HEK293T (cell line): ENCODE results near the gene SMARCAL1.

Experiments used
- CTCF ChIA-PET: fragments of 350-600 bp; formaldehyde crosslinking; extraction: SDS; loops from one replicate; lab custom pipeline; 2021; ENCODE audit warnings: antibody characterized with exemption, inconsistent platforms; lab: Yijun Ruan, JAX
- POLR2A ChIA-PET: fragments of 350-600 bp; formaldehyde crosslinking; extraction: SDS; loops from one replicate; lab custom pipeline; 2020; ENCODE audit warnings: antibody characterized with exemption, inconsistent platforms; lab: Yijun Ruan, JAX
- DNase-seq: peaks from one replicate; pipeline ENCODE4 v3.0.0; 2012; ENCODE audit warnings: mixed read lengths; ENCODE audit errors: extremely low spot score
- ARNT ChIP-seq: fragments of 450-650 bp; IDR thresholded peaks from 2 replicates; pipeline ENCODE4 v1.6.1; 2017; ENCODE audit warnings: mild to moderate bottlenecking
- BHLHE40 ChIP-seq: fragments of 450-650 bp; IDR thresholded peaks from 2 replicates; pipeline ENCODE4 v1.6.1; 2016; ENCODE audit warnings: mild to moderate bottlenecking, moderate library complexity, borderline replicate concordance
- CTBP1 ChIP-seq: fragments of 450-650 bp; IDR thresholded peaks from 2 replicates; pipeline ENCODE4 v1.6.1; 2016; ENCODE audit warnings: borderline replicate concordance
- ELF4 ChIP-seq: fragments of 450-650 bp; IDR thresholded peaks from 2 replicates; pipeline ENCODE4 v1.6.1; 2017; ENCODE audit warnings: antibody characterized with exemption
- FOXA1 ChIP-seq: fragments of 450-650 bp; IDR thresholded peaks from 2 replicates; pipeline ENCODE4 v1.6.1; 2016; ENCODE audit warnings: mild to moderate bottlenecking
- FOXK2 ChIP-seq: fragments of 450-650 bp; IDR thresholded peaks from 2 replicates; pipeline ENCODE4 v1.6.1; 2016; ENCODE audit warnings: mild to moderate bottlenecking
- FOXM1 ChIP-seq: fragments of 450-650 bp; IDR thresholded peaks from 2 replicates; pipeline ENCODE4 v1.6.1; 2017; ENCODE audit warnings: mild to moderate bottlenecking, borderline replicate concordance
- HDGF ChIP-seq: fragments of 450-650 bp; IDR thresholded peaks from 2 replicates; pipeline ENCODE4 v1.6.1; 2017; ENCODE audit warnings: antibody characterized with exemption, borderline replicate concordance
- L3MBTL2 ChIP-seq: fragments of 450-650 bp; conservative IDR thresholded peaks from 2 replicates; pipeline ENCODE4 v1.6.1; 2016; ENCODE audit warnings: mild to moderate bottlenecking
- LEF1 ChIP-seq: fragments of 450-650 bp; IDR thresholded peaks from 2 replicates; pipeline ENCODE4 v1.6.1; 2017; ENCODE audit warnings: mild to moderate bottlenecking, borderline replicate concordance
- NFRKB ChIP-seq: fragments of 450-650 bp; IDR thresholded peaks from 2 replicates; pipeline ENCODE4 v1.6.1; 2016; ENCODE audit warnings: mild to moderate bottlenecking, moderate library complexity
- SP1 ChIP-seq: fragments of 450-650 bp; IDR thresholded peaks from 2 replicates; pipeline ENCODE4 v1.6.1; 2017
- SUZ12 ChIP-seq: fragments of 450-650 bp; IDR thresholded peaks from 2 replicates; pipeline ENCODE4 v1.6.1; 2016; ENCODE audit warnings: mild to moderate bottlenecking
- TARDBP ChIP-seq: fragments of 450-650 bp; IDR thresholded peaks from 2 replicates; pipeline ENCODE4 v1.6.1; 2016
- ZNF384 ChIP-seq: fragments of 450-650 bp; IDR thresholded peaks from 2 replicates; pipeline ENCODE4 v1.6.1; 2016
- TF ChIP-seq, protein P1 (sequence below): fragments of 450-650 bp; IDR thresholded peaks from 2 replicates; pipeline ENCODE4 v1.6.1; 2016

SMARCAL1 gene

DNA sequence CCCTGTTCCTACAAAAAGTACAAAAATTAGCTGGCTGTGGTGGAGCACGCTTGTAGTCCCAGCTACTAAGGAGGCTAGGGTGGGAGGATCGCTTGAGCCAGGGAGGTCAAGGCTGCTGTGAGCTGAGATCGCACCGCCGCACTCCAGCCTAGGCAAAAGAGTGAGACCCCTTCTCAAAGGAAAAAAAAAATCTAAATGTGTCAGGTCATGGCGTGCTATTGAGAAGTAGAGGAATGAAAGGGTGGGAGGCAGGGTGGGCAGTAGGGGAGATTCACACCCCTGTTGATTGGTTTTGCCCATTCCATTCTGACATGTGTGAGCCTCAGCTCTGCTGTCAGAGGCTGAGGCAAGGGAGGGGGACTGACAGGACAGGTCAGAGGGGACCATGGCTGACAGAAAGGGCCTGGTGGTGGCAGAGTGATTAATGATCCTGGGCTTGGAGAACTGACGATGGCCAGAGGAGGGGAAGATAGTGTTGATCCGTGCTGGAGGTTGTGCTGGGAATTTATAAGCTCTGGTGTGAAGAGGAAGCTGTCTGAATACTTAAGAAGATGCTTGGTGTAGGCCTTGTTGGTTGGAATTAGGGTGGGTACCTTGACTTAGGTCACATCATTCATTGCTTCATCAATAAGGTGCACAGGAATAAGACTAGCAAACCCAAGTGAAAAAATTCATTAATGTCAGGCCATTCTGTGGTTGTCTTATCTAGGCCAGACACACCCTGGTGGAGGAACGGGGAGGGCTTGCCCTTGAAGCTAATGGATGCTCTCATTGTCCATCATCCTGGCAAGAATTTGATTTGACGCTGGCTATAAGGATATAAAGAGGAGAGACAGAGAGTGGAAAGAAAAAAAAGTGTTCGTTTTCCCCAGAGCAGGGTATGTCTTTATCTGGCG lies 19.1 kb upstream of the SMARCAL1 start:
- POLR2A ChIA-PET = no interaction called here
- CTCF ChIA-PET = interaction anchor here (0.8 kb wide), 1 partner anchor 13 kb away, joined by 3 read pairs; no protein-coding TSS in a partner anchor
- DNase-seq = no peak
- TF ChIP-seq TARDBP = no peak
- no peak for TF ChIP-seq BHLHE40
- no peak for TF ChIP-seq SP1
- TF ChIP-seq ELF4 = no peak
- TF ChIP-seq NFRKB = no peak
- TF ChIP-seq FOXM1 = no peak
- no peak for TF ChIP-seq HDGF
- no peak for TF ChIP-seq LEF1
- TF ChIP-seq CTBP1 = no peak
- TF ChIP-seq, protein P1, sequence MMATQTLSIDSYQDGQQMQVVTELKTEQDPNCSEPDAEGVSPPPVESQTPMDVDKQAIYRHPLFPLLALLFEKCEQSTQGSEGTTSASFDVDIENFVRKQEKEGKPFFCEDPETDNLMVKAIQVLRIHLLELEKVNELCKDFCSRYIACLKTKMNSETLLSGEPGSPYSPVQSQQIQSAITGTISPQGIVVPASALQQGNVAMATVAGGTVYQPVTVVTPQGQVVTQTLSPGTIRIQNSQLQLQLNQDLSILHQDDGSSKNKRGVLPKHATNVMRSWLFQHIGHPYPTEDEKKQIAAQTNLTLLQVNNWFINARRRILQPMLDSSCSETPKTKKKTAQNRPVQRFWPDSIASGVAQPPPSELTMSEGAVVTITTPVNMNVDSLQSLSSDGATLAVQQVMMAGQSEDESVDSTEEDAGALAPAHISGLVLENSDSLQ = no peak
- no peak for TF ChIP-seq FOXK2
- no peak for TF ChIP-seq ZNF384
- no peak for TF ChIP-seq SUZ12
- no peak for TF ChIP-seq FOXA1
- no peak for TF ChIP-seq ARNT
- no peak for TF ChIP-seq L3MBTL2

DNA sequence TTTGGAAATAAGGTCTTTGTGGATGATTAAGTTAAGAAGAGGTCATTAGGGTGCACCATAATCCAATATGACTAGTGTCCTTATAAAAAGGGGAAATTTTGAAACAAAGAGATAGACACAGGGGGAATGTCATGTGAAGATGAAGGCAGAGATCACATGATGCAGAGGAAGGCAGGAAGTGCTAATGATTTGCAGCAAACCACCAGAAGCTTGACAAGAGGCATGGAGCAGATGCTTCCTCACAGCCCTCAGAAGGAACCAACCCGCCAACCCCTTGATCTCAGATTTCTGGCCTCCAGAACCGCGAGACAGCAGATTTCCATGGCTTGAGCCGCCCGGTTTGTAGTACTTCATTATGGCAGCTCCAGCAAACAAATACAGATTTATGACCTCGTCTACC lies 17.4 kb upstream of the SMARCAL1 start:
- TF ChIP-seq BHLHE40 (no peak), CTBP1 (no peak), SUZ12 (no peak), ARNT (no peak), ELF4 (no peak), SP1 (no peak), L3MBTL2 (no peak), FOXM1 (no peak), HDGF (no peak), NFRKB (no peak), FOXA1 (no peak), TARDBP (no peak)
- CTCF ChIA-PET = no interaction called here
- POLR2A ChIA-PET = no interaction called here
- DNase-seq = no peak

DNA sequence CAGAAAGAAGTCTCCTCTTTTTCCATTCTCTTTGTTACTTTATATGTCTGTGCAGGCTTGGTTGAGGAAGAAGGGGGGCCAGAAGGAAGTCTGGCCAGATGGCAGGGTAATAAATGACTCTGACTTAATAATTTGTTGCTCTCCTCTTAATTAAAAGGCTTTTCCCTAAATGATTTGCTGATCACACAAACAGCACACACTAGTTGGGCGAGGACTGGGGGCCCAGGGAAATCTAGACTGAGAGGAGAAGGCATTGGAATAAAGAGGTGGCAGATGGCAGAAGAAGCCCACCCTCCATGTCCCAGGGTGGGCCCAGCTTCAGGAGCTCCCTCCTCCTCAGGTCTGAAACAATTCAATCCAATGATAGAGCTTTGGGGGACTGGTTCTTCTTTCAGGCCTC lies 12.7 kb upstream of the SMARCAL1 start:
- TF ChIP-seq CTBP1 (no peak), ARNT (no peak), ZNF384 (no peak), BHLHE40 (no peak)
- TF ChIP-seq, protein P1 = no peak
- DNase-seq = no peak
- ChIA-PET POLR2A (no interaction called here), CTCF (no interaction called here)

DNA sequence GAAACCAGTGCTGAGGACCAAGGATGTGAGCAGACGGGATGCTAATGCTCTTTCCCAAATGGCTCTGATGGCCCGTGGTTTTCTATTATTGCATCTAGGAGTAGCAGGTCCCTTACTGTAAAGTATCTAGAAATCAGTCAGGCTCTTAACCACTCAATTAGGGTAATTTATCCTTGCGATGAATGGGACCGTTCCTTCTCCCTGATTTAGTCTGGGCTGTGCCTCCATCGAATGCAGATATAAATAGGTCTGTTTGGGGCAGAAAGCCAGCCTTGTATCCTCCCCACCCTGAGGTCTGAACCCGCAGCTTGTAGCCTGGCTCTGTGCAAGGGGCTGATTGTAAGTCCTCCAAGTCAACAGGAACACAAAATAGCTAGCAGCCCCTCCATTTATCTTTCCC lies 9.5 kb upstream of the SMARCAL1 start:
- ChIA-PET POLR2A (no interaction called here), CTCF (interaction anchor here (0.6 kb wide), 1 partner anchor 108 kb away, joined by 3 read pairs; no protein-coding TSS in a partner anchor)
- DNase-seq = no peak
- TF ChIP-seq ARNT (no peak), SP1 (no peak), L3MBTL2 (no peak), FOXK2 (no peak), CTBP1 (no peak), ZNF384 (no peak), FOXM1 (no peak), BHLHE40 (no peak), ELF4 (no peak), NFRKB (no peak), FOXA1 (no peak), SUZ12 (no peak), TARDBP (no peak), LEF1 (no peak), HDGF (no peak)
- TF ChIP-seq, protein P1 = no peak

DNA sequence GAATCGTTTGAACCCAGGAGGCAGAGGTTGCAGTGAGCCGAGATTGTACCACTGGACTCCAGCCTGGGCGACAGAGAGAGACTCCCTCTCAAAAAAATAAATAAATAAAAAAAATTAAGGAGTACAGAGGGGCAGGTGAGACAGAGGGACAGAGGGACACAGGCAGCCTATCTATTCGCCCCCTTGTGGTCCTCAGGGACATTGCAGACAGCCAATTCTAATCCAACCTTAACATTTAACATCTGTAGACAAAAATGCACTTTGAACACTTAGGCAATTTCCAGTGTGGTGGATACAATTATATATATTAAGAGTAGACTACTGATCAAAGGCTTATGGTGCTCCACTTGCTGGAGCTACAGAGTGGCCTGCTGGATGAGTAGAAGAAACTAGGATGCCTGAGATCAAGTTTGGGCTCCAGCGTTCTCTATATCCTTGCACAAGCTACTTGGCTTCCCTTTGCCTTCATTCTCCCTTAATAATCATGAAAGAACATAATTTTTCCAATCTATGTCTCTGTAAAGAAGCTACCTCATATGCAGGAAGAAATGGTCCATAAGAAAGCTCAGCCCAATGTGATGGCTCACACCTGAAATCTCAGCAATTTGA lies 8.2 kb upstream of the SMARCAL1 start:
- DNase-seq = peak; percentile 44
- CTCF ChIA-PET = interaction anchor here (0.6 to 3.0 kb wide), 9 partner anchors 11 to 391 kb away, joined by 3 to 8 read pairs (median 4); no protein-coding TSS in a partner anchor
- TF ChIP-seq HDGF (no peak), LEF1 (no peak), FOXA1 (no peak), L3MBTL2 (no peak), CTBP1 (no peak)

DNA sequence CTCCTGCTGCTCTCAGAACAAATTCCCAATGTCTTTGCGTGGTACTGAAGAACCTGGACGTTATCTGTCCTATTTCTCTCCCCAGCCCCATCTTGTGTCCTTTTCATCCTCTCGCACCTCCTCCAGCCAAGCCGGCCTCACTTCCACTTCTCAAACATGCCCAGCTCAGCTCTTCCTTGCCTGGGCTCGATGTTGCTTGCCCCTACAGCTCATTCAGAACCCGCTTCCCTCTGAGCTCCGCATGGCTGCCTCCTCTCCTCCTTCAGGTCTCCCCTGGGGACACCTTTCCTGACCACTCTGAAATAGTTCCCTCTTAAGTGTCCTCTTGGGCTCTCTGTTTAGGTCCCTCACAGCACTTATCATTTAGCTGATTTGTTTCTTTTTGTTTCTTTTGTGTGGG lies 6.7 kb upstream of the SMARCAL1 start:
- ChIA-PET CTCF (interaction anchor here (0.6 to 3.0 kb wide), 3 partner anchors 13 to 324 kb away, joined by 3 to 7 read pairs (median 3); no protein-coding TSS in a partner anchor), POLR2A (no interaction called here)
- DNase-seq = no peak
- TF ChIP-seq CTBP1 (no peak), BHLHE40 (no peak), NFRKB (no peak), HDGF (no peak), L3MBTL2 (no peak), LEF1 (no peak), SP1 (no peak), ARNT (no peak), SUZ12 (no peak), FOXM1 (no peak), TARDBP (no peak), ZNF384 (no peak), FOXK2 (no peak), ELF4 (no peak), FOXA1 (no peak)
- TF ChIP-seq, protein P1 = no peak

More for the DNA sequence above, 8.2 kb upstream of the SMARCAL1 start:
- POLR2A ChIA-PET = no interaction called here
